CD4-positive, alpha-beta T cell treated with Interleukin-1 beta for 1 hour (primary cell): ENCODE data around the gene KCNH1.

Source experiments
- DNase-seq, 2 donors: peaks; one replicate each; pipeline ENCODE4 v3.0.0-alpha.2; 2020 to 2022

The KCNH1 gene

DNA sequence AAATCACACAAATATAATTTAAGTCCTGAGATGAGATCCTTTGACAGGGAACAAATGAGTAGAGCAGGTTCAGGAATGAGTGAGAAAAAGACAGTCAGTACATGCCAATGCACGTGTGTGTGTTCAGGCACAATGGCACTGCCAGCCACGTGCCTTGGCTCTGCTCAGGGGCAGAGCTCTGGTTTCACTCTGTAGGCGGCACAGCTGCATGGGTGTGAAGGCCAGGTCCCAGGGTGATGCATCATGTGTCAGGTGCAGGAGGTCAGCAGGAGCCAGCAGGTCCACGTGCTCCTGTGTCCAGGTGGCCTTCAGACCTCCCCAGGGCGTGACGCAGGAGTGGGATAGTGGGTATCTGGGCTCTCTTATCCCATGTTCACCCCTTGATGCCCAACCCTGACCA, 386.1 kb downstream of the KCNH1 start:
- no peak for DNase-seq

DNA sequence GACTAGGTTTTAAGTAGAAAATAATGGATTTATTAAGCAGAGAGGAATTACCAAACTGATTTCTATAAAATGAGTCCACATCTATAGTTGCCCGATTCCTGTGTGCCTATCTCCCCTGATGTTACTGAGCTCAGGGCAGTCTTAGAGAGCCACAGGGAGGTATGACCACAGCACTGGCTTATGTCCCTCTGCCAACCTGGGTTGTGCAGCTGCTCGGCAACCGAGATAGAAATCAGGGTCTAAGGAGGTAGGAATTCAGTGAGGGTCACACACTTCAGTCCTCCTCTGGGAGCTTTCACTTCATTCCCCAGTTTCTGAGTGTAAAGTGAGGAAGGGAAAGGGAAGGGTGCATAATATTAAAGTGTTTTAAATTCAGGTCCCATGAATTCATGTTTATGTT, 386.8 kb downstream of the KCNH1 start:
- no peak for DNase-seq

DNA sequence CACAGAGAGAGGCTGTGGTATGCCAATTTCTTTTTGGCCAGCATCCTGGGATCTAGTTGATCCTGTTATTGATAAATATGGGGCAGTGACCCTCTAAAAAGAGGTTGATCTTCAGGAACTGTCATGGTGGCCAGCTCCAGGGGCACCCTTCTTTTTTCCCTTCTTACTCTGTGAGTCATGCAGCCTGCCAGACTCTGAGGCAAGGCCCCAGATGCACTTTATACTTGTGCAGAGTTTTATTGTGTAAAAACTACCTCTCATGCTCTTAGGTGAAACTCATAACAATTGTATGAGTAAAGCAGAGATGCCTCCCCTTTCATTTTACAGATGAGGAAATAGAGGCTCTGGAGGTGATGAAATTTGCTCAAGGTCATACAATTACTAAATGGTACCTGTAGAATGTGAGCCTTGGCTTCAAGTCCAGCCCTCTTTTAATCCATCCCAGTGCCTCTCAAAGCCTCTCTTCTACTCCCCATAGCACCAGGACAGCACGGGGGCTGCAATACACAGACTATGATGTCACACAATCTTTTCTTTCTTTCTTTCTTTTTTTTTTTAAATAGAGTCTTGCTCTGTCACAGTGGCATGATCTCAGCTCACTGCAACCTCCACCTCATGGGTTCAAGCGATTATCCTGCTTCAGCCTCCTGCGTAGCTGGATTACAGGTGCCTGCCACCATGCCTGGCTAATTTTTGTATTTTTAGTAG, 387.8 kb downstream of the KCNH1 start:
- no peak for DNase-seq

DNA sequence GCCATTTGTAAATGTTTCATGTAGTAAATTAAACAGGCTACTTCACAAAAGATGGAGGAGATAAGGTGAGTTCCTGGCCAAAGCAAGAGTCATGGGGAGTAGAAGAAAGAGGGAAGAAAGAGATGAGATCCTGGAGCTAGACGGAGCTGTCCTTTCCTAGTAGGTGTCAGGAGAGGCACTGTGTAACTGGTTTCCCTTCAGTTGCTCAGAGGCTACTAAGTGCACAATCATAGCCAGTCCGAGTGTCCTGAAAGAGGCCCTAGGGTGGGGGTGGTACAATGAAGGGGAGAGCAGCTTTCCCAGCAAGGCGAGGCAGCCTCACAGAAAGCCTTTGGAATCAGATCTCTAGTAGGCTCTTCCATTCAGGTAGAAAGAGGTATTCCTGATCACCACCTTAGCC, 390.9 kb downstream of the KCNH1 start:
- DNase-seq, result no peak

DNA sequence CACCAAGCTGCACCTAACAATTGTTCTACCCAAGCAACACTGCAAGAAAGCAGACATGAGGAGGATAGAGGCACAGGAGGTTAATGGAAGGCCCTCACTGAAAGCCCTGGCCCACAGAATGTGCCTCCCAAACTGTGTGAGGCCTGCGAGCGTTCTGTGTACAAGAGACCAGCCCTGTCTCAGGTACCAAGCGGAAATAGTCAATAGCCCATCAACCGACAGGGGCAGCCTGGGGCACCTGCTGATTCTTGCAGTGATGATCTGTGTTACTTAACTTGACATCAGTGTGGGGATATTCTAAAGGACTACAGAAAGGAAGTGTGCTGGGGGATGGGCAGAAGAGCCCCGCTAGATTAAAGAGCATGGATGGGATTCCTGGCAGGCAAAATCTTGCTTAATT, 392.4 kb downstream of the KCNH1 start:
- DNase-seq, result no peak

DNA sequence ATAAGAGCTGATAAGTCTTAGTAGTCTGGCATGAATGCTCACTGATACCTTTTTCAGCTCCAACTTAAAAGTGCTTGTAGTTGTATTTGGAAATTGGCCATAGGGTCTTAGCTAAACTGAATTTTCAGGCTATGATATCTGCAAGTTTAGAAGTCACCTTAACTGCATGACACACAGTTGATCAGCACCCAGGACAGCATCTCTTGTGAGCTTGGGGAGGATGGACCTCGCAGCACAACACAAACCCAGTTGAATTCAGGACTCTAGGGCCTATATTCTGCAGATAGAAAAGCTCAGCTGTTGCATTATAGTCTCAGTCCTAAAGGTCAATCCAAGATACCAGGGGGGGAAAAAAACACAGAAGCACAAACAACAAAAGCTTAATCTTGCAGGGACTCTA, 394.3 kb downstream of the KCNH1 start:
- no peak for DNase-seq

DNA sequence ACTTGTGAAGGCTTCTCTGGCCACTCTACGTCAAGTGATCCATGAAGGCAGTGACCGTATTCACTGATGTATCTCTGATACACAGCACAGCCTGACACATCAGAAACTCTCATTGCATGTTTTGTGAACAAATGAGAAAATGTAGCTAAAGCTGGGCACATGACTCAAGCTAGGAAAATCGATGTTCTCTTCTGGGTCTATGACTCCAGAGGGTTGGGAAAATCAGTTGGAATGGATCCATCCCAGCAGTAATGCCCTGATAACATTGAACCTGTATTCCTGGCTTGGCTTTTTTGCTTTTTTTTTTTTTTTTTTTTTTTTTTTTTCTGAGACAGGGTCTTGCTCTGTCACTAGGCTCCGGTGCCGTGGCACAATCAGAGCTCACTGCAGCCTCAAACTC, 395.7 kb downstream of the KCNH1 start:
- DNase-seq, result no peak

DNA sequence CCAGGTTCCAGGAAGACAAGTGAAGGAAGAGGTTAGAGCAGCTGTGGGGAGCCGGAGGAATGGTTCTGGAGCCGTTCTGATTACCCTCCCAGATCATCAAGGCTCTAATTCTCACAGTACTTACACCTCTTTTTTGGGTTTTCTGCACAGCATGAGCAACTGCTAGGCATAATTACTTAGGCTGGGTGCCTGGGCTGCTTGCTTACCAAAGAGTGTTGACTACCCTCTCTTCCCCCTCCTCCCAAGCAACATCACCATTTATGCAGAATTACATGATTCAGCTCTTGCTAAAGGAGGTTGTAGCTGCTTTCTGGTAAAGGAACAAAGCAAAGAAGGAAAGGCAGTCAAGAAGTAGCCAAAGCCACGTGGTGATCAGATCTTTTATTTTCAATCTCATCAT, 397.2 kb downstream of the KCNH1 start:
- no peak for DNase-seq

DNA sequence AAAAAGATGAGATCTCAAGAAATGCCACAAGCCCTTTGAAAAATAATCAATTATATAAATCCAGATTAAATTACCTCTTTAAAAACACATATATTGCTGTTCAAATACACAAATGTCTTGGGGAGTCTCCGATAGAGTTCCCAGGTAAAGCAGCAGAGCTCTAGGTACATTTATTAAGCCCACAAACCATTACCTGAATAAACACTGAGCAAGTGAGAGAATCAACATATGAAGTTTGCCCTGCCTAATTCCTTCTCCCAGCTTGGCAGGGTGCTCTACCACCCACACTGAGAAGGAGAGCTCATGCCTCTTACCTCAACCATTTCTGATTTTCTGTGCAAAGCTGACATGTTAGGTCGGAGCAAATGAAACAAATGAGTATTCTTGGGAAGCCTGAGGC, 402.4 kb downstream of the KCNH1 start:
- no peak for DNase-seq

DNA sequence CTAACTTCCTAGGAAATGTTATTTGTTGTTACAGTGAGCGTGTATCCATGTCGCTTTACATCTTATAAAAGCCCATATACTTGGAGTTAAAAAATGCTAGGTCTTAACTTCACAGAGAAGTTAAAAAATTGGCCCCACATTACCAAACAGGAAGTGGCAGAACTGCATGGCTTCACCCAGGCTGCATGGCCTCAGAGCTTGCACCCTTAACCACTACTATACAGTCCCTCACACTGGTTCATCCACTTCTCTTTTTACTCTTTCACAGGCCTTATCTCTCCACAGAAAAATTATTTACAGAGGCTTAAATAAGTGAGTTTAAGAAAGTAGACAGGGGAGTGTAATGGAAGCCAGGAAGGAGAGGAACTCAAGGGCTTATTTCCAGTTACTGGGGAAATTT, 402.8 kb downstream of the KCNH1 start:
- DNase-seq, result no peak

DNA sequence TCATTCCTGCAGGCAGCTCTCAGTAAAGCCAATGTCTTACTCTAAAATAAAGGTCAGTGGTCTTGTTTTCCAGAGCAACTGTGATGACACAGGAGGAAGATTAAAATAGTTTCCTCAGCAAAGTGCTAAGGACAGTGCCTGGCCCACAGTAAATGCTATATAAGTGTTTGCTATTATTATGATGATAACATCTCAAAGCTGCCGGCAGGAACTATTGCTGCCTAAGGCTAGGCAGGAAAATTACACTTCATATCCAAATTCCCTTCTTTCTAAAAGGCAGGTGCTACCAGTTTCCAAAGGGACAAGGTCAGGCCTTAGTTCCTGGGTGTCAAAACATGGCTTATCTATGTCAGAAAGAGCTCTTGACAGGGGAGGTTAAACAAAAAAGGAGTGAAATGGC, 403.9 kb downstream of the KCNH1 start:
- no peak for DNase-seq

DNA sequence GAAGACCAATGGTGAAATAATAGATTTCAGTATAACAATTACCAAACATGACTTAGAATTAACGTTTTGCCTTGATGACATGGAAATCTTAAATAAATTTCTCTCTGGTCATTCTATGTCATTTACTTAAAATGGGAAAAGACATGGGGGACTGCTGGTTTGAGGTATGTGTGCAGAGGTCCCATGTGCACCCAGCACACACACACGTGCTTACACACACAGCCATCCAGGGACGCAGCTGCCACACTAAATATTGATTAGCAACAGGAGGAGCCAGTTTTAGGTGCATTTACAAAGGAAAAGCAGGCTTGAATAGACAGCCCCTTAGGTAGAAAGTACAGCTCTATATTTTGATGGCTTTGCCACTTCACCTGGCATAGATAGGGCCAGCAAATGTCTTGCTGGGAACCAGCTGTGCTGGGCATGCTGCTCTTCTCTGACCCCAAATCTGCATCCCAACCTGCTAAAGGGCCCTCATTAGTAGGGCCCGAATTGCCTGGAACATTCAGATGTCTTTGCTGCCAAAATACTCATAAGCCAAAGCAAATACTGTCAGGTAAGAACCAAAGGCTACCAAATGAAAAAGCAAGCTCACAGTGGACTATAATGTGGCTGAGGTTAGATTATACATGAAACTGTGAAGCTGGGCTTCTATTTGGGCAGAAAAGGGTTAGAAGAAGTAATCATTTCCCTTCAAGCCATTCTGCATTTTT, 405.4 kb downstream of the KCNH1 start:
- no peak for DNase-seq

DNA sequence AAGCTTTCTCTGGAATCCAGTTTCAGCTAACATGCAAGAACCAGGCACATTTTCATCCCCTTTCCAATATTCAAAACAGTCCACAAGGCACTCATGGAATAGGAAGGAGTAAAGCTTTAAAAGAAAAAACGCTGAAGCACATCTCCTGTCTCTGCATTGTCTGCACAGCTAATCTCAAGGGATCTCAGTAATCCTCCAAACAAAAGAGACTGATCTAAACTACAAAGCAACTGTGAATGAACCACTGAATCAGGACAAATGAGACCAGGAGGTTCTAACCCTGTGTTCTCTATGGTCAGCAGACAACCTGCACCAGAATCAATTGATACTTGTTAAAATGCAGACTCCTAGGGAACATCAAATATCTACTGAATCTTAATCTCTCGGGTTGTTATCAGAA, 406.2 kb downstream of the KCNH1 start:
- DNase-seq, result no peak

DNA sequence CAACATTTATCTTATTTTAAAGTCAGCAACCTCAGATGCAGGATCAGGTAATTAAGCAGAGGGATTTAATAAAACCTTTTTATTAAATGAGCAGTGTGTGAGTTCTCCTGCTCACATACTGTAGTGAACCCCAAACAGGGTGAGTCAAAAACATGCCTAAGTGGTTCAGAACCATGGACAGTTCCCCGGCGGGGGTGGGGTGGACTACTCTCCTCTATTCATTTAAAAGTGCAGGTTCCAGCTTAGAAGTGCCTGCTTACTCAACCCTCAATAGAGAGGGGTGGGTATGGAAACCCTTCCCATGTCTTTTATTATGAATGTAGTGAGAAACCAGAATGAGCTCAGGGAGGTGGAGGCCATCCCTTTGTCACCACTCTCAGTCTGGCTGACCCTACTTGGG, 407.3 kb downstream of the KCNH1 start:
- DNase-seq, result no peak

DNA sequence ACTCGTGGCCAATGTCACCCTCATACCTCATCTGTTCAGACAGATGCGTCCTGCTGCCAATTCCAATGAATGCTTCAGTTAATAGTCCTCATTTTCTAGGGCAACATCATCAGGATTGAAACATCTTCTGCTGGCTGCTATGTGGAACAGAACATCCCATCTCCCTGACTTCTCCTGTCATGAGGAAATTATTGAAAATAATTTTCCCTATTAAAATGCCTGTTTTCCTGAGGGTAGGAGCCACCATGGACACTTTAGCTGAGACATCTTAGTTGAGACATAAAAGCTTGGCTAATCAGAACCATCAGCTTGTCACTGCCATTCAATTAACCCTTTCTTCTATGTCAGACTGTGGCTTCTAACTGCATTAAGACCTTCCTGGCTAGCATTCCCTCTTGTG, 409.2 kb downstream of the KCNH1 start:
- DNase-seq, result no peak

DNA sequence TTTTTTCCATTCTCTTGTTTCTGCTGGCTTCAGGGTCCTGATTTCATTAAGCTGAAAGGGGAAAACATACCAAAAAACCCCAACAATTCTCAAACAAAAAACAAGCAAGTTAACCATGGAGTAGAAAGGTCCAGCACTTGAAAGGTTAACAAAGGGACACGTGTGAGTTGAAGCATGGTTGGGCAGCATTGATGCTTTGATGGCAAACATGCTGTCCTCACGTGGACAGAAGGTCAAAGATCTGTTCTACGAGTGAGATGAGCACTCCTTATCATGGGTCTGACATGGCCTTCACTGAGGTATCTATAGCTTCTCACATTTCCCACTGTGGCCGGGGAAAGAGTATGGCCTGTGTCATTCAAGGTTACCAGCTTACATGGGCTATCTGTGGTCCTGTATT, 410.3 kb downstream of the KCNH1 start:
- no peak for DNase-seq

DNA sequence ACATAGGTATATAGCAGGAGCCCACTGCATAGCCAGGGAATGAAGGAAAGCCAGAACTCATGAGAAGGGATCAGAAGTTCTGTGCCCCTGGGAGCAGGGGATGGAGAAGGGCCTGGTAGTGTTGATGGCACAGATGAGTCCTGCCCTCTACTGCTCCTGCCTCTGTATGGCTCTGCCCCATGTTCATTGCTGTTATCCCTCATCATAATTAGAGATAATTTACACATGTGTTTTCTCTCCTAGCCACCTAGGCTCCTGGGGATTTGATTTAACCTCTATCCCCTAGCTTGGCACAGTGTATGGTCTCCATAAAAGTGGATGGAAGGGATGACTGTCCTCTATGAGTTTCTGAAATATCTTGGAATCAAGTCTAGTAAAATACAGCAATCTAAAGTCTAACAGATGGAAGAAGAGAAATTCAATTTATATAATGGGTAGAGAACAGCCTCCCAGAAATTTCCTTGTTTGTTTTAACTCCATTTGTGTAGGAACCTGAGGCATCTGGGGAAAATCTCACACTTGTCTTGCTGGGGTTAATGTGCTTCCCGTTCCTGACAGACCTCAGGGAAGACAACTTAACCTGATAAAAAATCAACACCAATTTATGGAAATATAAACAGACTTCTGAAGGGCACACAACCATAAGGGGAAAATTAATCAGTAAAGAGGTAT, 411.4 kb downstream of the KCNH1 start:
- no peak for DNase-seq

DNA sequence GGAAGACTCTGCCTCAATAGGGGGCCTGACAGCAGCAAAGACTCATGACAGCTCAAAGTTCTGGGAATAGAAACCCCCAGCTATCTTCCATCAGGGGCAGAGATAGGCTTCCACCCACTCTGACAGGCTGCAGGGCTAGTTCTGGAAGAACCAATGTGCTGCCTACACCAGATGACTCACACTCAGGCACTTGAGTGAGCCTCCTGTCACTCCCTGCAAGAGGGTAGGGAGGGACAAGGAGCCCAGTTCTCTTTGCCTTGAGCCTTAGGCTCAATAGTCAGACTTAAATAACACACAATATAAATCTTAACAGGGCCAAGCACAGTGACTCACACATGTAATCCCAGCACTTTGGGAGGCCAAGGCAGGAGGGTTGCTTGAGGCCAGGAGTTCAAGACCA, 418.9 kb downstream of the KCNH1 start:
- no peak for DNase-seq

DNA sequence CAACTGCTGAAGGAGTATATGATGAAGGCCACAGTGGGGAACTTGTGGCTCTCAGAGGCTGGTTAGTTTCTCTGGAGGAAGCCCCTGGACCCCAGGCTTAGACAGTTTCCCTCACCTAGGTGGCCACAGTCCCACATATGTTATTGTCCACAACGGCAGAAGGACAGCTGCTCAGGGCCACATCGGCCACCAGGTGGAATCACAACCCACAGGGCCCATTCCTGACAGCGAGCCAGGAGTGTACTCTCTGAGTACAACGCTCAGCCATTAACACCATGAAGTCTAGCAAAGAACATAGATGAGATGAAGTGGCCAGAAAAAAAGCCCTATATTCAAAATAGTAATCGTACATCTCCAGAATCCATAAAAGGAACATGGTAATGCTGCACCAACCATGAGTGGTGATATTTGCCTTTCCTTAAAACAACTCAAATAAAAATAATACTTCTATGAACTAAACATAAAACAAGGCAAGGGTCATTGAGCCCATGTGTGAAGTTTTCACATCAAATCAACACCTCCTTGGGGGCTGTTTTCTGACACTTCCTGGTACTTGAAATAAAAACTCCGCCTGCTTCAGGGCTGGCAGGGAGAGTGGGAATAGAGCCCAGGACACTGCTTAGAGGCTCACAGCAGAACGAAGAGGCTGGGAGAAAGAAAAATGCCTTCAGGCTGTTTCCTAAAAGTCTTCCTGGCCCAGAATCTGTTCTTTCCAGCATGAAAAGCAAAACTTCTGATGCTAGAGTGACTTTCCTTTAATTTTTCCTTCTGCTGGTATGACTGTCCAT, 421.9 kb downstream of the KCNH1 start:
- DNase-seq, result no peak

DNA sequence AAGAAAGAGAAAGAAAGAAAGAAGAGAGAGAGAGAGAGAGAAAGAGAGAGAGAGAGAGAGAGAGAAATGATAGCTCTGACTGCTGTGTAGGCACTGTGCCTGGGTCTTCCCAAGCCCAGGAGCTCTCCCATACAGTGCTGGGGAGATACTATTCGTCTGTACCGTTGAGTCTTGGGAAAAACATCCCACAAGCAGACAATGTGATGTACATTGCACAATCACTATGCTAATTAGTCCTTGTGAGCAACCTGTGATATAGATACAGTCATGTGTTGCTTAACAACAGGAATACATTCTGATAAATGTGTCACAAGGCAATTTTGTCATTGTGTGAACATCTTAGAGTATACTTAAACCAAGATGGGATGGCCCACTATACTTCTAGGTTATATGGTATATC, 424.2 kb downstream of the KCNH1 start:
- no peak for DNase-seq

DNA sequence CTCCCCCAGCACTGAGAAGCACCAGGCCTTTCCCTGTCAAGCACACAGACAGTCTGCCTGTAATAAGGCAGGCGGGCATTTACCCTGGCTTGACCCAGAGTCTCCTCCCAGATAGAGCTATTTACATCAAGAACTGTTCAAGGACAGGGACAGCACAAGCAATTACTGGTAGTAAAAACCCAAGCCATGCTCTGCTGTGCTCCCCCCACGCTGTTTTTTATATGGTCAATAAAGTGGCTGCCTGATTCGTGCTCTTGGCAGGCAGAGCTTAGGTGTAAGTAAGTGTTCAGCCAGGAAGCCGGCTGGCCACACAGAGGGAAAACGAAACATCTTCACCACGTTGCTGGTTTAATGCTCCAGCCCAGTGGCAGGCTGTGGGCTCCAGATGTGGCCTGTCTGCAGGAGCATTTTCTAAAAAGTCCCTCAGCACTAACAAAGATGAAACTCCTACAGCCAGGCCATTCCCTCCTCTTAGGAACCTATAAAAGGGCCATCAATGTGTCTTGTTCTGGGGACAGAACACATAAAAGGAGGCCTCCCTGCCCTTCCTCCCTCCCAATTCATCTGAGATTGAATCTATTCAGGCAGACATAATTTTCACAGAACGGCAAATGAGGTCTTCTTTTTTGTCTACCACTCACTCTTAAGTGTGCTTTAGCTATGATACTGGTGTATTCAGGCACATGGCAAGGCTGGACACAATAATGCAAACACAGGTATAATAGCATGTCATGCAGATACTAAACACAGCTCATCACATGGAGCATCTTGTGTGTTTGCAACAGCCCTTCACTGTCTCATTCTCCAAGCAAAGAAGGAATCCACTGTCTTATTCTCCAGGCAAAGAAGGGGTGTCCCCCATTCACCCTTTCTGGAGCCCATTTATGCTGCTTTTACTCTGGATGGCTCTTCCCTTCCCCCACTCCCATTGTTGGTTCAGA, 426.4 kb downstream of the KCNH1 start:
- DNase-seq, result no peak

DNA sequence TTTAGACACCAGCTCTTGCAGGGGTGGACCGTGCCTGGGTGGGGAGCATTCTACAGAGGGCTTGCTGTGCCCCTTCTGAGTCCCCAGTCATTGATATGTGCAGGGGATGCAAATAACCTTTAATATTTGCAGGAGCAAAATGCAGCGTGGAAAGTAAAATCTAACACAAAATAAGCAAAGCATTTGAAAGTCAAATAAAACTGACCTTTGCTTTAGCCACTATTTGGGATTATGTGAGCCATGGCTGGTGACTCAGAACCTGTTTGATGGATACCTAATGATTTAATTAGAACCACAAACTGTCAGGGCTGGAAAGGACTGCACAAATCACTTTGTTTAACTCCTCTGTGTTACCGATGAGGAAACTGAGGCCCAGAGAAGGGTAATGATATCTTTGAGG, 427.7 kb downstream of the KCNH1 start:
- no peak for DNase-seq
